NB4 (cell line): ENCODE measurements around the gene ZNF148.

Experiments
- CTCF ChIP-seq: IDR thresholded peaks from one replicate; pipeline ENCODE4 v1.5.1; 2012; ENCODE audit warnings: low read depth, low read length
- MYC ChIP-seq: IDR thresholded peaks from 2 replicates; pipeline ENCODE4 v1.6.1; 2011; ENCODE audit warnings: low read depth, low read length
- POLR2A ChIP-seq: IDR thresholded peaks from 2 replicates; pipeline ENCODE4 v1.6.1; 2011; ENCODE audit warnings: mild to moderate bottlenecking; ENCODE audit not compliant: insufficient read length; ENCODE audit errors: extremely low read depth

GRCh38 chr3:125231895-125232294 is 143.2 kb downstream of the ZNF148 start:
- TF ChIP-seq CTCF: no peak
- no peak for TF ChIP-seq POLR2A
- TF ChIP-seq MYC: no peak
